ENCODE data around the gene CR1L. TPM values are rescaled to one million over a fixed set of nuclear protein-coding genes. Genes with fewer than 3 reads are reported as not detected.
"Not testable (repeated sequence)": the region's sequence is repeated elsewhere in the genome, so short reads cannot be mapped to it uniquely, and the experiment has no call there.

Gene CR1L
- total RNA-seq, 1 donor from 2014 or later = not detected

DNA sequence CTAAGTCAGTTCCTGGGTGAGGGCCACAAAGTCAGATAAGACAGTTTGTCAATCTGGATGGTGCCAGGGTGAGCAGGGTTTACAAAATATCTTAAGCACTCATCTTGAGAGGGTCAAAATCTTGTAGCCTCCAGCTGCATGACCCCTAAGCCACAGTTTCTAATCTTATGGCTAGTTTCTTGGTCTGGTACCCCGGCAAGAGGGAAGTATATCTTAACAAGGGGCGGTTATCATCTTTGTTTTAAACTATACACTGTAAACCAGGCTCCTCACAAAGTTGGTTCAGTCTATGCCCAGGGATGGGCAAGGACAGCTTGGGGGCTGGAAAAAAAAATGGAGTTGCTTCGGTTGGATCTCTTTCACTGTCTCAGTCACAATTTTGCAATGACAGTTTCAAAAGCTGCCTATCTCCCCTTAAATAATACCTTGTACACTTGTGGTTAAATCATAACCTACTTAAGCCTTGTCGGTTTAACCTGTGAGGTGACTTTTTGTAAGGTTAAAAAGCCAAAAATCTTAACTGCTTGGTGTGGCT lies 99.1 kb downstream of the CR1L start:
- DNase-seq (ENCODE audit: low read depth in 2 of 2) = no peak

GRCh38 chr1:207745285-207745684 lies 100.4 kb downstream of the CR1L start:
- no peak for DNase-seq (ENCODE audit: low read depth in 2 of 2)

GRCh38 chr1:207745839-207746767 lies 101.2 kb downstream of the CR1L start:
- no peak for DNase-seq (ENCODE audit: low read depth in 2 of 2)

GRCh38 chr1:207747627-207748492 lies 102.9 kb downstream of the CR1L start:
- no peak for DNase-seq (ENCODE audit: low read depth in 2 of 2)

DNA sequence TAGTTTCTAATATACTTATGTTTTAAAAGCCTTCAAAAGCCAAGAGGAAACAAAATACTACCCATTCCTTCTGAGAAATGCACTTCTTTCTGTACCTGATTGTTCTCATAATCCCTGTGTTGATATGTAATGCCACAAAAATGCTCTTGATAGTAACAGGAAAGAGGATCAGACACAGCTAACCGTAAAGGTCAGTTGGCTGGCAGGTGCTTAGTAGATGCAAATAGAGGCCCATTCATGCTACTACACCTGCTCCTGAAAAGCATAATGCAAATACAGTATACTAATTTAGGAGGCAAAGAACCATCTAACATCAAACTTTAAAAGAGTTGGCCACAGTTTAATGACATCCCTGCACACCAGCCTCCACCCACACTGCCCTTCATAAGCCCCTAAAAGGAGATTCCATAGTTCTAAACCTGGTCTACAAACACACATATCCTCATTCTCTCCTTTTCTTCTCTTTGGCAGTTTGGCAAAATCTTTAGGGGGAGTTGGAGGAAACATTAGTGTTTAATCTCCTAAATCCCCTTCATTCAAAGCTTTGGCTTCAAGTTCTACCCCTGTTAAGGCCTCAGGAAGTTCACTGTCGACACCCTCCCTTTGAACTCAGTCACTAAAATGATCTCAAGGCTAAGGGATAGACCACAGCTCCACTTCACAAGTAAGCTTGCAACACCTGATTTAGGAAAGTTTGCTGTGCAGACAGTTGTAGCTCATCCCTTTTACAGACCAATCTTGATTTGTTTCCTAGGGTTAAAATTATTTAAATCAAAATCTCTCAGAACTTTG lies 104.0 kb downstream of the CR1L start:
- no peak for DNase-seq (ENCODE audit: low read depth in 2 of 2)

DNA sequence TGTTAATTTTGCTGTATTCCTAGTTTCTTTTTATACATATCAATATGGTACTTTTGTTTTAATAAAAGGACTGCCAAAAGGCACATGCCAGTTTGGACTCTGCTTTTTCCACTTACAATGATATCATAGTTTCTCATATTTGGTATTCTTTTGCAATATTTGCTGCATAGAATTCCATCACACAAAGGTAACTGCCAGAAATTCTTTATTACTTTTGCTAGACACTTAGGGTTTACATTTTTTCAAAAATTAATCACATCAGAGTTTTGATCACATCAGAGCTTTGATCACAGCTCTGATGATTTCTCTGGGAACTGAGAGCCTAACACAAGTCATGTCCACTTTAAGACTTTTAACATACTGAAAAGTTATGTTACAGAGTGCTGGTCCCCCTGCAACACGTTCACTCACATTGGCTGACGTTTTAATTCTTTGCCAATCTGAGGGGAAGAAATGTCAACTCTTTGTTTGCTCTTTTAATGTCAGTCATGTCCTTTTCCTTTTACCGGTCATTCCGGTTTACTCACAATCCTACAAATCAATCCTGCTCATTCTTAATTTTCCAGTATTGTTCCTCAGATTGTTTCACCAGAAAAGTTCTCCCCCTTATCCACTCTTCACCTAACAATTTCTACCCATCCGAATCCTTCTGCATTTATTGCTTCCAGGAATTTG lies 105.8 kb downstream of the CR1L start:
- DNase-seq (ENCODE audit: low read depth in 2 of 2) = peak in 1 of 2 donors; percentile 22

DNA sequence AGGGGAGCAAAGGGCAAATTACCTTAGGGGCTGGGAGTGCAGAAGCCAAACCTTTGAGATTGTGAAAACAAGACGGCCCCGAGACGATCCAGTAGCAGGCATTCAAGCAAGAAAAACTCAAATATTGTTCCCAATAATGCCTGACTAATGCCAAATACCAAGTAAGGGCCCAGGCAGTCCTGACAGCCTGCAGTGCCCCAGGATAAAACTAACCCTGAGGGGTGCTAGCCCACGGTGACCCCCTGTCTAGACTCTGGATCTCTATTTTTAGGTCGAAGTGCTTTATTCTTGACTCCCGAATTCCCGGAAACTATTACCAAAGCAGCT lies 106.5 kb downstream of the CR1L start:
- DNase-seq (ENCODE audit: low read depth in 2 of 2) = not testable (repeated sequence)

- peak; percentile 72 to 92 for DNase-seq (ENCODE audit: low read depth in 2 of 2)
Measured at GRCh38 chr1:207751790-207752455, 107.0 kb downstream of the CR1L start, which contains the start of gene CD46. CD46 (plus strand) TSS chr1:207752054; CDS start chr1:207752213, 159 bp downstream.

GRCh38 chr1:207752456-207752998 lies 107.6 kb downstream of the CR1L start:
- peak in 1 of 2 donors; percentile 30 for DNase-seq (ENCODE audit: low read depth in 2 of 2)

GRCh38 chr1:207753611-207754010 lies 108.7 kb downstream of the CR1L start:
- no peak for DNase-seq (ENCODE audit: low read depth in 2 of 2)

- no peak for DNase-seq (ENCODE audit: low read depth in 2 of 2)
Measured at GRCh38 chr1:207754011-207754410, 109.1 kb downstream of the CR1L start.

- DNase-seq (ENCODE audit: low read depth in 2 of 2) = no peak
Measured at GRCh38 chr1:207754974-207755700, 110.2 kb downstream of the CR1L start.

DNA sequence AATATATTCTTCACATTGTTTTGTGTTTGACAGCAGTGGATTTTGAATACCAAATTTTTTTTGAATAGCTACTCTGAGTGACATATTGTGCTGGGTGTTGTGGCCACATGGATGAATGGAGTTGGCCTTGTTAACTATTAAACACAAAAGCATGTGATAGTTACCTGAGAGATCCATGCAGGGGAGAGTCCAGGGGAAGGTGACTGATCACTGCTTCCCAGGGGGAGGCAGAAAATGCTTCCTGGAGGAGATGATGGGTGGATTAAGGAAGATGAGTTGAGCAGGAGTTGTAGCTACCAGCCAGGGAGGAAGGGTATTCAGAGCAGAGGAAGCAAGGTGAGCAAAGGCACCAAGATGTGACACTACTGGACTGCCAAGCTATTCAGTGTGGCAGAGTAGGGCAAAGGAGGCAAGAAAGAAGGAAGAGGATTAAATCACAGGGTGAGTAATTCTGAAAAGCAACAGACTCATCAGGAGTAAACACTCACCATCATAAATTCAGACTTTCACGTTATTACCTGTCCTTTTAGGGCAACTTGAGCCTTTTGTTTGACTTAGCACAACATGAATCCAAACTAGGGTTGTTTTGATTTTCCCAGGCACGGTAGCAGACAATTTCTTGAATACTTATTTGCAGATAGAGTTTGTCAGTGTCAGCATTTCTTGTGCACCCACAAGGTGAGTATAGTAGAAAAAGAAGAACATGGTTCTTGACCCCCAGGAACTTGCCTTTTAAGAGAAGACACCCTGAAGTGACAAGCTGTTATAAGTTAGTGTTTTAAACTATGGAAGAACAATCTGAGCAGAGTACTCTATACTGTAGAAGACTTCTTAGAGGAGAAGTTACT lies 111.1 kb downstream of the CR1L start:
- DNase-seq (ENCODE audit: low read depth in 2 of 2) = no peak

GRCh38 chr1:207762622-207763021 lies 117.7 kb downstream of the CR1L start:
- no peak for DNase-seq (ENCODE audit: low read depth in 2 of 2)

DNA sequence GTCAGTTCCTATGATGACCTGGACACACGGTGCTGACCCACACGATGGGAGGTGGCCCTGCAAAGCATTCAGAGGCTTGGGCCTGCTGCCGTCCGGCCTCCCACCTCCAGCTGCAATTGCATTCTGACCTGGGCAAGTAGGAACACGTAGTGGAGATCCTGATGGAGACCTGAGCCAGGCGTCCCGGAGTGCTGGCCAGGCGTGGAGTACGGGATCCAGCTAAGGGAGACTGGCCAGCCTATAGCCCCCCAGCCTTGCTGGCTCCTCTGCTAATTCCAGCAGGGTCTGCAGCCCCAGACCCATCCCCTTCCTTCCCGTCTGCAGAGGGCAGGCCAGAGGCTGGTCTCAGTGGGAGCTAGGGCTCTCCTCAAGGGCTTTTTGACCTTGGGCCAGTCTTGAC lies 118.2 kb downstream of the CR1L start:
- no peak for DNase-seq (ENCODE audit: low read depth in 2 of 2)

- no peak for DNase-seq (ENCODE audit: low read depth in 2 of 2)
Measured at GRCh38 chr1:207763972-207764371, 119.0 kb downstream of the CR1L start.

DNA sequence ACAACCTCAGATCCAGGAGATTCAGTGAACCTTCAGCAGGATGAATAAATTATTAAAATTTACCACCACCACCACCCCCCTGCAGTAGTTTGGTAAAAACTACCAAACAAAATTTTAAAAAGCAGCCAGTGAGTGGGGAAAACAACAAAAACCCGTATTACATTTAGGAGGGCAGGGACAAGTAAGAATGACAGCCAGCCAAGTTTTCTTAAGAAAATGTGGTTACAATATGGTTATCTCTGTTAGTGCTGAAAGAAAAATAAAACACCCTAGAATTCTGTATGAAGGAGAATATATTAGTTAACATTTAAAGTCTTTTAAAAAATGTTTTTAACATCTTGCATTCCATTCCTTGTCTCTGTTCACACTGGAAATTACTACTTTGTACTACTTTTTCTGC lies 121.6 kb downstream of the CR1L start:
- DNase-seq (ENCODE audit: low read depth in 2 of 2) = no peak

DNA sequence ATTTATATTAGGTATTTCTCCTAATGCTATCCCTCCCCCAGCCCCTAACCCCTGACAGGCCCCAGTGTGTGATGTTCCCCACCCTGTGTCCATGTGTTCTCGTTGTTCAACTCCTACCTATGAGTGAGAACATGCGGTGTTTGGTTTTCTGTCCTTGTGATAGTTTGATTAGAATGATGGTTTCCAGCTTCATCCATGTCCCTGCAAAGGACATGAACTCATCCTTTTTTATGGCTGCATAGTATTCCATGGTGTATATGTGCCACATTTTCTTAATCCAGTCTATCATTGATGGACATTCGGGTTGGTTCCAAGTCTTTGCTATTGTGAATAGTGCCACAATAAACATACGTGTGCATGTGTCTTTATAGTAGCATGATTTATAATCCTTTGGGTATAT lies 125.6 kb downstream of the CR1L start:
- DNase-seq (ENCODE audit: low read depth in 2 of 2) = not testable (repeated sequence)

All from dermis microvascular lymphatic vessel endothelial cell (primary cell).